Measurements from ENCODE around the gene DUS1L. TPM values are rescaled to one million over a fixed set of nuclear protein-coding genes. Genes with fewer than 3 reads are reported as not detected.
"Not testable (repeated sequence)": the region's sequence is repeated elsewhere in the genome, so short reads cannot be mapped to it uniquely, and the experiment has no call there.

Gene DUS1L
- total RNA-seq, 5 donors from 2014 or later (not counting 1 experiment from before 2014, with no cell fraction given) = 137 to 186 (median 177) TPM

DNA sequence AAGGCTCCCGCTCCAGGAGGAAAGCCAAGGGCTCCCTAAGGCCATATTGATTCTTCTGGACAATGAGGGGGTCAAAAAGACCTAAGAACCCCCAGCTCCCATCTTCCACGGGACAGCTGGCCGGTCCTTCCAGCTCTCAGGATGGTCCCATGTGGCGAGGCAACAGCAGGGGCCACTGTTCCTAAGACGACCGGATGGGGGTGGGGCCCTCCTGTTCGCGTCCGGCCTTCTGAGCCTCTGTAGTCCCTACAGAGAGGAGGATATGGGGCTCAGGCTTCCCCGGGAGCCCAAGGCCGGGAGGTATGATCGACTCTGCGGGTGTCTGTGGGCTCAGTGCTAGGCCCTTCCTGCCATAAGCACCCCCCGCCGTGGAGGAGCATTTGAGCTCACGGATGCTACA is 22.1 kb downstream of the DUS1L start:
- Mint-ChIP-seq H3K36me3 (peaks cover 7% of the 10 kb centered on the region), H3K4me1 (peaks cover 0 to 6% (median 5%) of the 10 kb centered on the region in 3 donors), H3K27me3 (no peaks in the 10 kb centered on the region), H3K27ac (no peak overlapping the region), H3K4me3 (no peak overlapping the region), H3K9me3 (no peaks in the 10 kb centered on the region)
- H3K4me1 ChIP-seq (ENCODE audit: control insufficient read depth in 1 of 2, extremely low read depth in 1 of 2, insufficient read depth in 2 of 2, low read length in 2 of 2) = no peaks in the 10 kb centered on the region
- CTCF ChIA-PET = interaction anchor here in 1 of 2 donors (1.0 kb wide), 1 partner anchor 21 kb away, joined by 9 read pairs; the partner anchor contains the start of genes CENPX and LRRC45
- H3K9me3 ChIP-seq = no peaks in the 10 kb centered on the region
- H3K27ac ChIP-seq (ENCODE audit: low read length) = no peak overlapping the region
- ATAC-seq (replicated peaks in 1 of 4) = no peak
- H3K4me3 ChIP-seq (ENCODE audit: control insufficient read depth in 1 of 2, extremely low read depth in 1 of 2, low read length in 1 of 2) = no peak overlapping the region
- H3K27me3 ChIP-seq (replicated peaks in 1 of 2; ENCODE audit: control insufficient read depth in 2 of 2, extremely low read depth in 1 of 2, insufficient read depth in 2 of 2, low read length in 1 of 2) = no peaks in the 10 kb centered on the region
- WGBS (ENCODE audit: insufficient coverage) = 93% methylated on average over 12 of the region's 16 CpGs
- no peak for DNase-seq
- POLR2A ChIA-PET = no interaction called here
- H3K36me3 ChIP-seq (ENCODE audit: control insufficient read depth in 2 of 2, extremely low read depth in 1 of 2, insufficient read depth in 1 of 2, low read length in 1 of 2) = peaks cover 4 to 5% of the 10 kb centered on the region in 2 donors

DNA sequence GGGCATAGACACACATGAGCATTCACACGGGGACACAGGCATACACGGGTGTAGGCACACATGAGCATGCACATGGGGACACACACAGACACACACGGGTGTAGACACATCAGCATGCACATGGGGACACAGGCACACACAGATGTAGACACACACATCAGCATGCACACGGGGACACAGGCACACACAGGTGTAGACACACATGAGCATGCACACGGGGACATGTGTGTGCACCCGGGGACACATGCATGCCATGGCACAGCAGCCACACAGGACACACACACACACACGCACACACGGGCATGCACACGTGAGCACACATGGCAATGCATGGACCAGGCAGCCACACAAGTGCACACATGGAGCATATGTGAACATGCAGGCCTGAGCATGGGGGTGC is 23.0 kb downstream of the DUS1L start:
- Mint-ChIP-seq H3K27me3 (no peaks in the 10 kb centered on the region), H3K4me1 (peaks cover 5 to 10% (median 9%) of the 10 kb centered on the region in 3 donors), H3K9me3 (no peaks in the 10 kb centered on the region), H3K36me3 (peaks cover 6% of the 10 kb centered on the region), H3K27ac (no peak overlapping the region), H3K4me3 (no peak overlapping the region)
- no peaks in the 10 kb centered on the region for H3K36me3 ChIP-seq (ENCODE audit: control insufficient read depth in 2 of 2, extremely low read depth in 1 of 2, insufficient read depth in 1 of 2, low read length in 1 of 2)
- H3K4me1 ChIP-seq (ENCODE audit: control insufficient read depth in 1 of 2, extremely low read depth in 1 of 2, insufficient read depth in 2 of 2, low read length in 2 of 2) = peaks cover 3 to 6% of the 10 kb centered on the region in 2 experiments
- H3K4me3 ChIP-seq (ENCODE audit: control insufficient read depth in 1 of 2, extremely low read depth in 1 of 2, low read length in 1 of 2) = no peak overlapping the region
- ATAC-seq (replicated peaks in 1 of 4) (no peak), DNase-seq (no peak)
- no peaks in the 10 kb centered on the region for H3K27me3 ChIP-seq (replicated peaks in 1 of 2; ENCODE audit: control insufficient read depth in 2 of 2, extremely low read depth in 1 of 2, insufficient read depth in 2 of 2, low read length in 1 of 2)
- WGBS (ENCODE audit: insufficient coverage) = 72% methylated on average over 6 of the region's 9 CpGs
- no peak overlapping the region for H3K27ac ChIP-seq (ENCODE audit: low read length)
- H3K9me3 ChIP-seq = no peaks in the 10 kb centered on the region
- ChIA-PET CTCF (no interaction called here), POLR2A (no interaction called here)

DNA sequence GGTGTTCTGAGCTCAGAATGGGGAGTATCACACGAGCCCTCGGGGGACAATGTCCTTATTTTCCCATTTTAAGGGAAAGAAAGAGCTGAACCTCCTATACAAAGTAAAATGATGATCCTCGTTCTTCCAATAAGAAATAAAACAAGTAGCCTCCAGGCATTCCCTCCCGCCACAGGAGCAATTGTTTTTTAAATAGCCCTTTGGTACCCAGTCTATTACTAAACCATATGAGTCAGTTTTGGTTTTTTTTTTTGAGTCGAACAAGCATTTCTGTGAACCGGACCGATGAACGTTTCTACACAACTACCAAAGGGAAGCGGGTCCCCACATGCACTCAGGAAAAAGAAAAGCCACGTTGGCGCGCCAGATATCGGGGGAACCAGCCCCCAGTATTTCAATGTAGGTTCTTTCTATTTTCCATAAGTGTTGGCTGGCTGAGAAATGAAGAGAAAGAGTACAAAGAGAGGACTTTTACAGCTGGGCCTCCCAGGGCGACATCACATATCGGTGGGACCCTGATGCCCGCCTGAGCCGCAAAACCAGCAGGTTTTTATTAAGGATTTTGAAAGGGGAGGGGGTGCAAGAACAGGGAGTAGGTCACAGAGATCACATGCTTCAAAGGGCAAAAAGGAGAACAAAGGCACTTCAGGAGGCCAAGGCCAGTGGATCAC is 24.3 kb downstream of the DUS1L start:
- no peaks in the 10 kb centered on the region for H3K36me3 Mint-ChIP-seq
- no peaks in the 10 kb centered on the region for H3K9me3 ChIP-seq
- POLR2A ChIA-PET = no interaction called here
- no peaks in the 10 kb centered on the region for H3K36me3 ChIP-seq (ENCODE audit: control insufficient read depth in 2 of 2, extremely low read depth in 1 of 2, insufficient read depth in 1 of 2, low read length in 1 of 2)
- ATAC-seq (replicated peaks in 1 of 4) (no peak), DNase-seq (no peak)
- H3K4me1 Mint-ChIP-seq = peaks cover 7 to 14% (median 14%) of the 10 kb centered on the region in 3 donors
- H3K27ac Mint-ChIP-seq = no peak overlapping the region
- H3K27me3 Mint-ChIP-seq = no peaks in the 10 kb centered on the region
- no peak overlapping the region for H3K27ac ChIP-seq (ENCODE audit: low read length)
- H3K4me3 ChIP-seq (ENCODE audit: control insufficient read depth in 1 of 2, extremely low read depth in 1 of 2, low read length in 1 of 2) = no peak overlapping the region
- no CpG with 5 or more reads among the region's 17 CpGs for WGBS (ENCODE audit: insufficient coverage)
- peaks cover 7 to 14% of the 10 kb centered on the region in 2 experiments for H3K4me1 ChIP-seq (ENCODE audit: control insufficient read depth in 1 of 2, extremely low read depth in 1 of 2, insufficient read depth in 2 of 2, low read length in 2 of 2)
- no peaks in the 10 kb centered on the region for H3K9me3 Mint-ChIP-seq
- H3K27me3 ChIP-seq (replicated peaks in 1 of 2; ENCODE audit: control insufficient read depth in 2 of 2, extremely low read depth in 1 of 2, insufficient read depth in 2 of 2, low read length in 1 of 2) = no peaks in the 10 kb centered on the region
- CTCF ChIA-PET = interaction anchor here in 1 of 2 donors (0.5 kb wide), 1 partner anchor 492 kb away, joined by 5 read pairs; no protein-coding TSS in a partner anchor
- no peak overlapping the region for H3K4me3 Mint-ChIP-seq

DNA sequence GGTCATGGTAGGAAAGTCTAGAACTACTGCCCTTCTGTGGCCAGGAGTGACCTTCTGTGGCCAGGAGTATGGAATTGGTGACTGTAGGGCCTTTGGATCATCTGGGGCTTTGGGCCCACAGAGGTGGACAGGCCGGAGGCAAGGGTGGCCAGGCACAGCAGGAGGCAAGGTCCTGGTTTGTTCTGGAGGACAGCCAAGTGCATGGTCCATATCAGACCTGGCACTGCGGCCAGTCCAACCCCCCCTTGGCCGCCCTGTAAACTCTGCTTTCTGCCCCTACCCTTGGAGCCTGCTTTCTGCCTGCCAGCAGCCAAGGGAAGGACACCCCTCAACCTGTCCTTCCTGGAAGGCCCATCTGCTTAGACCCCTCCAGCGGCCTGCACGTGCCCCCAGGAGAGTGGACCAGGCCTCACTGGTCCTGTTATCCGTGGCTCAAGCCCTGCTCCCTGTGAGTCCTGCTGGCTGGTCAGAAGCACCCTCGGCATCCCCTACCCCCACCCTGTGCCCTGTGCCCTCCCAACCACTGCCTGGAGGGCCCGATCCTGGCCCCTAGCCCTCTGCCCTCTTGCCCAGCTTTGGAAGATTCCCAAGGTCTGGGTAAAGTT is 25.8 kb downstream of the DUS1L start:
- no peak for ATAC-seq (replicated peaks in 1 of 4)
- CTCF ChIA-PET = no interaction called here

DNA sequence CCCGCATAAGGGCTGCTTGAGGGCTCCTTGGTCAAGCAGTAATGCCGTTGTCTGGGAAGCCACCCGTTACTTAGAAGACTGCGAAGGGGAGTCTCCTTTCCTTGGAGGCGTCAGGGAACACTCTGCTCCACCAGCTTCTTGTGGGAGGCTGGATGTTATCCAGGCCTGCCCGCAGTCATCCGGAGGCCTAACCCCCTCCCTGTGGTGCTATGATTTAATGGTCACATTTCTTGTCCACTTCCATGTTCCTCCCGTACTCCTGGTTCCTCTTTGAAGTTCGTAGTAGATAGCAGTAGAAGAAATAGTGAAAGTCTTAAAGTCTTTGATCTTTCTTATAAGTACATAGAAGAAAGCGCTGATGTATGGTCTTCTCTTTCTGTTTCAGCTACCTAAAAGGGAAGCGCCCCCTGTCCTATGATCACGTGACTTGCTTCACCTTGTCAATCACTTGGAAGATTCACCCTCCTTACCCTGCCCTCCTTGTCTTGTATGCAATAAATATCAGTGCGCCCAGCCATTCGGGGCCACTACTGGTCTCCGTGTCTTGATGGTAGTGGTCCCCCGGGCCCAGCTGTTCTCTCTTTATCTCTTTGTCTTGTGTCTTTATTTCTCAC is 26.7 kb downstream of the DUS1L start:
- CTCF ChIA-PET = interaction anchor here in 1 of 2 donors (1.1 kb wide), 1 partner anchor 160 kb away, joined by 3 read pairs; no protein-coding TSS in a partner anchor
- H3K4me1 Mint-ChIP-seq = peaks cover 16 to 28% (median 27%) of the 10 kb centered on the region in 3 donors
- not testable (repeated sequence) for H3K27me3 ChIP-seq (replicated peaks in 1 of 2; ENCODE audit: control insufficient read depth in 2 of 2, extremely low read depth in 1 of 2, insufficient read depth in 2 of 2, low read length in 1 of 2); H3K36me3 Mint-ChIP-seq; H3K27ac ChIP-seq (ENCODE audit: low read length); H3K9me3 ChIP-seq; H3K4me3 ChIP-seq (ENCODE audit: control insufficient read depth in 1 of 2, extremely low read depth in 1 of 2, low read length in 1 of 2); H3K27me3 Mint-ChIP-seq; H3K9me3 Mint-ChIP-seq; H3K36me3 ChIP-seq (ENCODE audit: control insufficient read depth in 2 of 2, extremely low read depth in 1 of 2, insufficient read depth in 1 of 2, low read length in 1 of 2); ATAC-seq (replicated peaks in 1 of 4); DNase-seq
- peaks cover 8 to 23% of the 10 kb centered on the region in 2 experiments for H3K4me1 ChIP-seq (ENCODE audit: control insufficient read depth in 1 of 2, extremely low read depth in 1 of 2, insufficient read depth in 2 of 2, low read length in 2 of 2)
- WGBS (ENCODE audit: insufficient coverage) = 78% methylated on average over 13 of the region's 16 CpGs
- H3K4me3 Mint-ChIP-seq = peak overlapping the region in 1 of 3 donors; percentile 12
- H3K27ac Mint-ChIP-seq = peak overlapping the region in 1 of 2 donors; percentile 22
- POLR2A ChIA-PET = interaction anchor here in 1 of 2 donors (0.6 kb wide), 1 partner anchor 145 kb away, joined by 6 read pairs; no protein-coding TSS in a partner anchor

More for the DNA sequence above, 25.8 kb downstream of the DUS1L start:
- Histone ChIP-seq H3K27me3 (replicated peaks in 1 of 2; ENCODE audit: control insufficient read depth in 2 of 2, extremely low read depth in 1 of 2, insufficient read depth in 2 of 2, low read length in 1 of 2) (no peaks in the 10 kb centered on the region), H3K4me1 (ENCODE audit: control insufficient read depth in 1 of 2, extremely low read depth in 1 of 2, insufficient read depth in 2 of 2, low read length in 2 of 2) (peaks cover 8 to 23% of the 10 kb centered on the region in 2 experiments), H3K4me3 (ENCODE audit: control insufficient read depth in 1 of 2, extremely low read depth in 1 of 2, low read length in 1 of 2) (no peak overlapping the region), H3K9me3 (no peaks in the 10 kb centered on the region), H3K27ac (ENCODE audit: low read length) (no peak overlapping the region), H3K36me3 (ENCODE audit: control insufficient read depth in 2 of 2, extremely low read depth in 1 of 2, insufficient read depth in 1 of 2, low read length in 1 of 2) (peaks cover 0 to 5% of the 10 kb centered on the region in 2 donors)
- H3K27ac Mint-ChIP-seq = peak overlapping the region in 1 of 2 donors; percentile 36
- H3K4me3 Mint-ChIP-seq = no peak overlapping the region
- no peaks in the 10 kb centered on the region for H3K27me3 Mint-ChIP-seq
- H3K9me3 Mint-ChIP-seq = no peaks in the 10 kb centered on the region
- H3K4me1 Mint-ChIP-seq = peaks cover 16 to 28% (median 27%) of the 10 kb centered on the region in 3 donors
- DNase-seq = no peak
- WGBS (ENCODE audit: insufficient coverage) = 91% methylated on average over 6 of the region's 8 CpGs
- POLR2A ChIA-PET = no interaction called here
- H3K36me3 Mint-ChIP-seq = peaks cover 6% of the 10 kb centered on the region

DNA sequence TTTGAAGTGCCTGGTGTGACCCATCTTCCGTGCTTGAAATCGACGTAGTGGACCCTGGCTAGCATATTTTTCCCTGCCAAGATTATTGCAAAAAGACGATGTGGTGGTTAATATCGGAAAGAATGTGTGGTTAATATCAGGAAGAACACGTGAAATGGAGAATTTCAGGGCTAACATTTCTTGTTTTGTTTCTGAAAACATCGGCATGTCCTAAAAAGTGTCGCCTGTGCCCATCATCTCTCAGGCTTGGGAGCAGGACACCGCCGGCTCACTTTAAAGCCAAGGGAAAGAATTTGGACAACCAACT is 27.8 kb downstream of the DUS1L start:
- POLR2A ChIA-PET = interaction anchor here (0.5 to 1.0 kb wide), 3 partner anchors 15 to 99 kb away, joined by 4 to 6 read pairs (median 4); partner anchors contain the start of gene CENPX (in 1 of the 2)
- CTCF ChIA-PET = interaction anchor here in 1 of 2 donors (0.6 to 1.6 kb wide), 12 partner anchors 10 to 262 kb away, joined by 3 to 17 read pairs (median 4); partner anchors contain the start of genes CENPX and LRRC45
- no peak overlapping the region for H3K27ac ChIP-seq (ENCODE audit: low read length)
- Mint-ChIP-seq H3K36me3 (peaks cover 6% of the 10 kb centered on the region), H3K4me1 (peaks cover 16 to 30% (median 28%) of the 10 kb centered on the region in 3 donors), H3K27me3 (no peaks in the 10 kb centered on the region), H3K9me3 (no peaks in the 10 kb centered on the region), H3K4me3 (peak overlapping the region; percentile 82 to 88 (median 87)), H3K27ac (peak overlapping the region; percentile 90 to 93)
- peaks cover 0 to 5% of the 10 kb centered on the region in 2 donors for H3K36me3 ChIP-seq (ENCODE audit: control insufficient read depth in 2 of 2, extremely low read depth in 1 of 2, insufficient read depth in 1 of 2, low read length in 1 of 2)
- no peaks in the 10 kb centered on the region for H3K27me3 ChIP-seq (replicated peaks in 1 of 2; ENCODE audit: control insufficient read depth in 2 of 2, extremely low read depth in 1 of 2, insufficient read depth in 2 of 2, low read length in 1 of 2)
- ATAC-seq (replicated peaks in 1 of 4) (no peak), DNase-seq (no peak)
- WGBS (ENCODE audit: insufficient coverage) = 4% methylated on average over 10 of the region's 10 CpGs
- H3K9me3 ChIP-seq = no peaks in the 10 kb centered on the region
- peaks cover 8 to 23% of the 10 kb centered on the region in 2 experiments for H3K4me1 ChIP-seq (ENCODE audit: control insufficient read depth in 1 of 2, extremely low read depth in 1 of 2, insufficient read depth in 2 of 2, low read length in 2 of 2)
- peak overlapping the region in 1 of 2 donors; percentile 59 for H3K4me3 ChIP-seq (ENCODE audit: control insufficient read depth in 1 of 2, extremely low read depth in 1 of 2, low read length in 1 of 2)
